GM12878 (cell line): ENCODE measurements around the gene MAGEA11. TPM values are rescaled to one million over a fixed set of nuclear protein-coding genes. Genes with fewer than 3 reads are reported as not detected.

Experiments
- ATAC-seq: fragments of 200-7000 bp; cut with Tn5 transposase; 3 replicates; pipeline ENCODE4 v1.9.1; 2020; ENCODE audit warnings: mild to moderate bottlenecking, moderate library complexity
- BruUV-seq: library from RNA; stranded (reverse); fragments of 400-500 nt; replicated peaks from 2 replicates; lab custom pipeline; 2021; lab: Mats Ljungman, UMichigan
- CTCF ChIA-PET: fragments of 300-600 bp; sonication (Branson Sonifier 250); formaldehyde crosslinking; extraction: SDS; loops from one replicate; lab custom pipeline; 2021; ENCODE audit warnings: inconsistent platforms; lab: Yijun Ruan, JAX
- POLR2A ChIA-PET: fragments of 350-600 bp; formaldehyde crosslinking; extraction: SDS; loops from one replicate; lab custom pipeline; 2021; ENCODE audit warnings: inconsistent platforms; lab: Charles Lee
- RAD21 ChIA-PET: fragments of 300-600 bp; sonication (Branson Sonifier 250); formaldehyde crosslinking; loops from one replicate; lab custom pipeline; 2023; ENCODE audit warnings: antibody characterized with exemption; ENCODE audit not compliant: unreplicated experiment; lab: Charles Lee
- SMC1A ChIA-PET: fragments of 300-600 bp; sonication (Branson Sonifier 250); formaldehyde crosslinking; loops from one replicate; lab custom pipeline; 2023; ENCODE audit not compliant: unreplicated experiment, uncharacterized antibody; lab: Charles Lee
- DNase-seq: peaks from one replicate; pipeline ENCODE4 v3.0.0-alpha.2; 2011; ENCODE audit warnings: low read depth, low spot score
- FAIRE-seq: peaks from 3 replicates; lab custom pipeline; 2011; peaks lifted over from hg19 to GRCh38; lab: Jason Lieb, UNC
- H2AFZ ChIP-seq: 2 replicates; pipeline ENCODE4 v1.6.0; 2011; ENCODE audit warnings: low read depth, low read length, control low read depth; ENCODE audit not compliant: control insufficient read depth
- H3K27ac ChIP-seq: 2 replicates; pipeline ENCODE4 v1.5.1; 2011; ENCODE audit warnings: control low read depth; ENCODE audit not compliant: control insufficient read depth, insufficient read depth
- H3K27me3 ChIP-seq, 2 experiments: replicated peaks in 1 of 2; 2 replicates each; pipeline versions ENCODE4 v1.6.0 to v1.6.1; 2011; ENCODE audit warnings: low read length in 1 of 2; ENCODE audit not compliant: control insufficient read depth in 2 of 2, insufficient read depth in 2 of 2
- H3K36me3 ChIP-seq, 2 experiments: 2 replicates each; pipeline ENCODE4 v1.5.1; 2011; ENCODE audit warnings: low read length in 1 of 2; ENCODE audit not compliant: control insufficient read depth in 2 of 2, insufficient read depth in 2 of 2
- H3K4me1 ChIP-seq: 2 replicates; pipeline ENCODE4 v1.6.1; 2011; ENCODE audit warnings: mild to moderate bottlenecking, low read length, moderate library complexity, mixed read lengths; ENCODE audit not compliant: control insufficient read depth, insufficient read depth
- H3K4me2 ChIP-seq: 2 replicates; pipeline ENCODE4 v1.6.0; 2011; ENCODE audit warnings: control low read depth; ENCODE audit not compliant: control insufficient read depth, insufficient read depth
- H3K4me3 ChIP-seq: fragments of 200-600 bp; sonication (generic); 2 replicates; pipeline ENCODE4 v1.5.1; 2016
- H3K79me2 ChIP-seq: 2 replicates; pipeline ENCODE4 v1.6.0; 2011; ENCODE audit warnings: low read length; ENCODE audit not compliant: control insufficient read depth, insufficient read depth
- H3K9ac ChIP-seq: 2 replicates; pipeline ENCODE4 v1.8.0; 2011; ENCODE audit warnings: low read length, control low read depth, mixed read lengths; ENCODE audit not compliant: control insufficient read depth, insufficient read depth
- H3K9me3 ChIP-seq: replicated peaks from 3 replicates; pipeline ENCODE4 v1.5.1; 2011; ENCODE audit warnings: mild to moderate bottlenecking, low read length; ENCODE audit not compliant: control insufficient read depth, insufficient read depth
- H4K20me1 ChIP-seq: 2 replicates; pipeline ENCODE4 v1.6.0; 2011; ENCODE audit not compliant: control insufficient read depth, insufficient read depth
- ATF7 ChIP-seq: fragments of 450-650 bp; IDR thresholded peaks from 2 replicates; pipeline ENCODE4 v1.6.1; 2016; ENCODE audit warnings: low read depth, mild to moderate bottlenecking
- BCLAF1 ChIP-seq: fragments of 450-650 bp; IDR thresholded peaks from 2 replicates; pipeline ENCODE4 v1.6.1; 2017; ENCODE audit warnings: antibody characterized with exemption, mild to moderate bottlenecking, moderate library complexity
- BRCA1 ChIP-seq: IDR thresholded peaks from 2 replicates; pipeline ENCODE4 v1.6.1; 2011; ENCODE audit warnings: low read depth, low read length, improper control_type of control experiment
- CHD1 ChIP-seq: IDR thresholded peaks from 2 replicates; pipeline ENCODE4 v1.6.1; 2012; ENCODE audit warnings: low read depth, low read length, improper control_type of control experiment
- CHD2 ChIP-seq: IDR thresholded peaks from 2 replicates; pipeline ENCODE4 v1.6.1; 2011; ENCODE audit warnings: low read depth, low read length, improper control_type of control experiment, borderline replicate concordance
- E4F1 ChIP-seq: fragments of 450-650 bp; IDR thresholded peaks from 2 replicates; pipeline ENCODE4 v1.6.1; 2018; ENCODE audit warnings: borderline replicate concordance, mild to moderate bottlenecking; ENCODE audit not compliant: partially characterized antibody
- IKZF1 ChIP-seq: fragments of 450-650 bp; conservative IDR thresholded peaks from 2 replicates; pipeline ENCODE4 v1.6.1; 2017; ENCODE audit warnings: antibody characterized with exemption, mild to moderate bottlenecking
- KLF5 ChIP-seq: fragments of 450-650 bp; IDR thresholded peaks from 2 replicates; pipeline ENCODE4 v1.6.1; 2014; ENCODE audit warnings: mild to moderate bottlenecking; ENCODE audit not compliant: partially characterized antibody
- MTA2 ChIP-seq: fragments of 450-650 bp; IDR thresholded peaks from 2 replicates; pipeline ENCODE4 v1.6.1; 2016; ENCODE audit warnings: low read depth, mild to moderate bottlenecking, moderate library complexity
- RB1 ChIP-seq: fragments of 450-650 bp; formaldehyde crosslinking; IDR thresholded peaks from 2 replicates; pipeline ENCODE4 v1.6.1; 2017; ENCODE audit warnings: mild to moderate bottlenecking, borderline replicate concordance
- RCOR1 ChIP-seq: conservative IDR thresholded peaks from 2 replicates; pipeline ENCODE4 v1.6.1; 2012; ENCODE audit warnings: low read depth, low read length, improper control_type of control experiment
- SIX5 ChIP-seq: IDR thresholded peaks from 2 replicates; pipeline ENCODE4 v1.6.1; 2011; ENCODE audit warnings: mild to moderate bottlenecking, low read depth, low read length, moderate library complexity; ENCODE audit not compliant: severe bottlenecking
- SMAD5 ChIP-seq: IDR thresholded peaks from 2 replicates; pipeline ENCODE4 v1.6.1; 2016; ENCODE audit warnings: antibody characterized with exemption, low read depth
- WRNIP1 ChIP-seq: IDR thresholded peaks from 2 replicates; pipeline ENCODE4 v1.6.1; 2011; ENCODE audit warnings: low read depth, low read length, improper control_type of control experiment, borderline replicate concordance
- ZNF217 ChIP-seq: fragments of 450-650 bp; IDR thresholded peaks from 2 replicates; pipeline ENCODE4 v1.6.1; 2017; ENCODE audit warnings: antibody characterized with exemption, mild to moderate bottlenecking
- ZNF622 ChIP-seq: fragments of 450-650 bp; IDR thresholded peaks from 2 replicates; pipeline ENCODE4 v1.6.1; 2017; ENCODE audit warnings: mild to moderate bottlenecking, inconsistent platforms
- ZZZ3 ChIP-seq: IDR thresholded peaks from 2 replicates; pipeline ENCODE4 v1.6.1; 2011; ENCODE audit warnings: low read depth; ENCODE audit not compliant: control insufficient read depth, insufficient read length
- WGBS: methylation state at CpG from one replicate; pipeline ENCODE4 v1.1.6; 2016; ENCODE audit warnings: low lambda C conversion rate; ENCODE audit not compliant: insufficient replicate concordance, insufficient coverage; ENCODE audit errors: missing lambda C conversion rate; 5-methylcytosine and 5-hydroxymethylcytosine counted together
- in situ Hi-C: fragments of 300-500 bp; cut with MboI; formaldehyde crosslinking; loops from 9 replicates; pipeline ENCODE4 v1.14.3; 2018; ENCODE audit warnings: mixed read lengths
- intact Hi-C: fragments of 100-400 bp; cut with micrococcal nuclease; formaldehyde crosslinking; loops from one replicate; pipeline ENCODE4 v1.14.2; 2022; ENCODE audit not compliant: unreplicated experiment
- polyA plus RNA-seq, 11 experiments: library from polyadenylated mRNA; depleted of rRNA in 4 of 11; unstranded in 6 of 11; stranded (reverse) in 5 of 11; fragments of >200 nt; fragmentation: Nextera tagmentation in 4 of 11; fragmentation: Illumina TruSeq in 1 of 11; extraction: Ambion mirVana in 4 of 11; extraction: Trizol in 1 of 11; gene quantifications; 1 replicate in 1 of 11; 2 replicates in 10 of 11; pipeline versions ENCODE4 v1.2.1 to v1.2.3, GENCODE V29; 2011 to 2016; ENCODE audit warnings: inconsistent platforms in 2 of 11, missing spikeins in 2 of 11, low read depth in 1 of 11
- total RNA-seq, 4 experiments: library from RNA; depleted of rRNA in 3 of 4; stranded (reverse); fragments of >200 nt in 3 of 4; fragmentation: Illumina TruSeq in 1 of 4; extraction: Trizol in 1 of 4; gene quantifications; 2 replicates each; pipeline versions ENCODE4 v1.2.1 to v1.2.3, GENCODE V29; 2013 to 2021
- TF ChIP-seq, protein P1 (sequence below): IDR thresholded peaks from 2 replicates; pipeline ENCODE4 v1.6.1; 2012; ENCODE audit warnings: low read length, inconsistent platforms
- TF ChIP-seq, protein P2 (sequence below): IDR thresholded peaks from 2 replicates; pipeline ENCODE4 v1.6.1; 2011; ENCODE audit warnings: mild to moderate bottlenecking, low read depth, low read length, moderate library complexity; ENCODE audit not compliant: insufficient replicate concordance

Gene MAGEA11
- total and polyA plus RNA-seq, 10 of the 15 experiments (the other 5 are each of a cell fraction or from before 2014, with no cell fraction given) = 0.07 TPM; not detected in 9

- H3K4me3 ChIP-seq = no peak overlapping the region
- H2AFZ ChIP-seq = no peak overlapping the region
- no peak for TF ChIP-seq IKZF1
- TF ChIP-seq ZNF217 = no peak
- TF ChIP-seq BRCA1 = no peak
- TF ChIP-seq, protein P1, sequence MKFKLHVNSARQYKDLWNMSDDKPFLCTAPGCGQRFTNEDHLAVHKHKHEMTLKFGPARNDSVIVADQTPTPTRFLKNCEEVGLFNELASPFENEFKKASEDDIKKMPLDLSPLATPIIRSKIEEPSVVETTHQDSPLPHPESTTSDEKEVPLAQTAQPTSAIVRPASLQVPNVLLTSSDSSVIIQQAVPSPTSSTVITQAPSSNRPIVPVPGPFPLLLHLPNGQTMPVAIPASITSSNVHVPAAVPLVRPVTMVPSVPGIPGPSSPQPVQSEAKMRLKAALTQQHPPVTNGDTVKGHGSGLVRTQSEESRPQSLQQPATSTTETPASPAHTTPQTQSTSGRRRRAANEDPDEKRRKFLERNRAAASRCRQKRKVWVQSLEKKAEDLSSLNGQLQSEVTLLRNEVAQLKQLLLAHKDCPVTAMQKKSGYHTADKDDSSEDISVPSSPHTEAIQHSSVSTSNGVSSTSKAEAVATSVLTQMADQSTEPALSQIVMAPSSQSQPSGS = no peak
- TF ChIP-seq RB1 = no peak
- no peak for TF ChIP-seq KLF5
- no peak for TF ChIP-seq WRNIP1
- no peak for TF ChIP-seq MTA2
- no peak for TF ChIP-seq SMAD5
- TF ChIP-seq BCLAF1 = no peak
- no peak for TF ChIP-seq ZNF622
- TF ChIP-seq, protein P2, sequence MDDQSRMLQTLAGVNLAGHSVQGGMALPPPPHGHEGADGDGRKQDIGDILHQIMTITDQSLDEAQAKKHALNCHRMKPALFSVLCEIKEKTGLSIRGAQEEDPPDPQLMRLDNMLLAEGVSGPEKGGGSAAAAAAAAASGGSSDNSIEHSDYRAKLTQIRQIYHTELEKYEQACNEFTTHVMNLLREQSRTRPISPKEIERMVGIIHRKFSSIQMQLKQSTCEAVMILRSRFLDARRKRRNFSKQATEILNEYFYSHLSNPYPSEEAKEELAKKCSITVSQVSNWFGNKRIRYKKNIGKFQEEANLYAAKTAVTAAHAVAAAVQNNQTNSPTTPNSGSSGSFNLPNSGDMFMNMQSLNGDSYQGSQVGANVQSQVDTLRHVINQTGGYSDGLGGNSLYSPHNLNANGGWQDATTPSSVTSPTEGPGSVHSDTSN = no peak
- no peak for TF ChIP-seq E4F1
- TF ChIP-seq CHD1 = no peak
- no peak for TF ChIP-seq RCOR1
- no peak for TF ChIP-seq CHD2
- no peak for TF ChIP-seq ATF7
- no peak for TF ChIP-seq ZZZ3
- no peak for TF ChIP-seq SIX5
- intact Hi-C loops (loop anchor here (10.0 kb wide), 1 partner anchor 63 kb away; no protein-coding TSS in a partner anchor), in situ Hi-C loops (no loop called here)
- no peaks in the 10 kb centered on the region for H3K36me3 ChIP-seq
- no peaks in the 10 kb centered on the region for H3K4me1 ChIP-seq
- H3K27me3 ChIP-seq = no peaks in the 10 kb centered on the region
- H3K9ac ChIP-seq = no peak overlapping the region
- WGBS = 36% methylated on average over 1 of the region's 1 CpG
- ATAC-seq (no peak), DNase-seq (no peak), FAIRE-seq (no peak)
- CTCF ChIA-PET = no interaction called here
- H4K20me1 ChIP-seq = no peaks in the 10 kb centered on the region
- POLR2A ChIA-PET = no interaction called here
- RAD21 ChIA-PET = no interaction called here
- no peak overlapping the region for H3K27ac ChIP-seq
- SMC1A ChIA-PET = interaction anchor here (0.6 kb wide), 1 partner anchor 138 kb away, joined by 3 read pairs; no protein-coding TSS in a partner anchor
- H3K4me2 ChIP-seq = no peak overlapping the region
- no TSS peak for BruUV-seq
- no peaks in the 10 kb centered on the region for H3K79me2 ChIP-seq
- H3K9me3 ChIP-seq = no peaks in the 10 kb centered on the region; the same call in 2 of the 3 replicates
These were observed 20.1 kb upstream of the MAGEA11 start for GRCh38 chrX:149691794-149692193.
